Neural cell (in vitro differentiated cells): ENCODE measurements around the gene ACTN4. TPM values are rescaled to one million over a fixed set of nuclear protein-coding genes. Genes with fewer than 3 reads are reported as not detected.

Source experiments
- H2AFZ ChIP-seq: fragments of 200-600, 300-800 bp; sonication (generic), shearing (Covaris generic); 2 replicates; pipeline ENCODE4 v1.6.0; 2014; ENCODE audit warnings: low read depth, mild to moderate bottlenecking, antibody characterized with exemption, low read length, moderate library complexity
- H3F3A ChIP-seq: fragments of 200-600 bp; shearing (Covaris generic); 2 replicates; pipeline ENCODE4 v1.6.1; 2016; ENCODE audit warnings: mild to moderate bottlenecking, moderate library complexity, mixed read lengths, antibody characterized with exemption, low read length; ENCODE audit not compliant: insufficient read depth, poor library complexity, severe bottlenecking
- H3K27ac ChIP-seq: fragments of 200-600, 300-800 bp; sonication (generic), shearing (Covaris generic); 2 replicates; pipeline ENCODE4 v1.5.1; 2014; ENCODE audit warnings: mild to moderate bottlenecking, low read length, moderate library complexity
- H3K27me3 ChIP-seq: fragments of 300-800, 200-600 bp; sonication (generic), shearing (Covaris generic); 2 replicates; pipeline ENCODE4 v1.6.0; 2014; ENCODE audit warnings: mild to moderate bottlenecking, low read depth, low read length, moderate library complexity; ENCODE audit not compliant: insufficient read depth
- H3K36me3 ChIP-seq: fragments of 300-800, 200-600 bp; sonication (generic), shearing (Covaris generic); 2 replicates; pipeline ENCODE4 v1.5.1; 2014; ENCODE audit warnings: mild to moderate bottlenecking, antibody characterized with exemption, low read length, moderate library complexity; ENCODE audit not compliant: insufficient read depth
- H3K4me2 ChIP-seq: fragments of 300-800, 200-600 bp; sonication (generic), shearing (Covaris generic); 2 replicates; pipeline ENCODE4 v1.6.0; 2014; ENCODE audit warnings: mild to moderate bottlenecking, low read length
- H3K4me3 ChIP-seq: fragments of 300-800, 200-600 bp; sonication (generic), shearing (Covaris generic); 2 replicates; pipeline ENCODE4 v1.5.1; 2014; ENCODE audit warnings: mild to moderate bottlenecking, low read length, moderate library complexity
- H3K79me2 ChIP-seq: fragments of 200-600 bp; shearing (Covaris generic); replicated peaks from 2 replicates; pipeline ENCODE4 v1.6.0; 2014; ENCODE audit warnings: mild to moderate bottlenecking, low read length, moderate library complexity; ENCODE audit not compliant: insufficient read depth
- H3K9ac ChIP-seq: fragments of 300-800, 200-600 bp; sonication (generic), shearing (Covaris generic); 2 replicates; pipeline ENCODE4 v1.6.1; 2016; ENCODE audit warnings: mild to moderate bottlenecking, low read length, mixed read lengths
- H3K9me2 ChIP-seq: fragments of 200-600 bp; shearing (Covaris generic); 2 replicates; pipeline ENCODE4 v1.6.1; 2016; ENCODE audit warnings: mild to moderate bottlenecking, low read length, mixed read lengths; ENCODE audit not compliant: insufficient read depth
- H3K9me3 ChIP-seq: fragments of 200-600, 300-800 bp; sonication (generic), shearing (Covaris generic); 2 replicates; pipeline ENCODE4 v1.6.1; 2016; ENCODE audit warnings: mild to moderate bottlenecking, mixed run types, low read length, moderate library complexity, mixed read lengths
- H4K20me1 ChIP-seq: fragments of 200-600 bp; shearing (Covaris generic); 2 replicates; pipeline ENCODE4 v1.6.1; 2016; ENCODE audit warnings: mild to moderate bottlenecking, mixed run types; ENCODE audit not compliant: insufficient read depth
- EP300 ChIP-seq: fragments of 450-650 bp; conservative IDR thresholded peaks from 2 replicates; pipeline ENCODE4 v1.6.1; 2014; ENCODE audit warnings: antibody characterized with exemption, mild to moderate bottlenecking, moderate library complexity; ENCODE audit not compliant: poor library complexity, severe bottlenecking
- EZH2 ChIP-seq: fragments of 200-600, 300-800 bp; shearing (Covaris generic), sonication (generic); IDR thresholded peaks from 2 replicates; pipeline ENCODE4 v1.6.1; 2014; ENCODE audit warnings: antibody characterized with exemption, low read length, borderline replicate concordance, mild to moderate bottlenecking; ENCODE audit not compliant: insufficient read depth, poor library complexity, severe bottlenecking
- MXI1 ChIP-seq: fragments of 450-650 bp; conservative IDR thresholded peaks from 2 replicates; pipeline ENCODE4 v1.6.1; 2014; ENCODE audit warnings: antibody characterized with exemption, mild to moderate bottlenecking; ENCODE audit not compliant: poor library complexity, severe bottlenecking
- POLR2AphosphoS5 ChIP-seq: IDR thresholded peaks from 2 replicates; pipeline ENCODE4 v1.6.1; 2012
- RAD21 ChIP-seq: fragments of 450-650 bp; conservative IDR thresholded peaks from 2 replicates; pipeline ENCODE4 v1.6.1; 2014; ENCODE audit warnings: antibody characterized with exemption, mild to moderate bottlenecking, moderate library complexity
- SMC3 ChIP-seq: fragments of 450-650 bp; conservative IDR thresholded peaks from 2 replicates; pipeline ENCODE4 v1.6.1; 2014; ENCODE audit warnings: antibody characterized with exemption, mild to moderate bottlenecking, moderate library complexity; ENCODE audit not compliant: poor library complexity
- TAF1 ChIP-seq: IDR thresholded peaks from 2 replicates; pipeline ENCODE4 v1.6.1; 2012; ENCODE audit warnings: low read depth
- polyA plus RNA-seq: library from polyadenylated mRNA; depleted of rRNA; stranded (reverse); fragments of >200 nt; gene quantifications from 2 replicates; pipeline ENCODE4 v1.2.3, GENCODE V29; 2014
- TF ChIP-seq, protein P1 (sequence below): fragments of 450-650 bp; IDR thresholded peaks from 2 replicates; pipeline ENCODE4 v1.5.1; 2014; ENCODE audit warnings: antibody characterized with exemption, mild to moderate bottlenecking, moderate library complexity; ENCODE audit not compliant: poor library complexity, severe bottlenecking
- TF ChIP-seq, protein P2 (sequence below): IDR thresholded peaks from 2 replicates; pipeline ENCODE4 v1.6.1; 2012; ENCODE audit warnings: borderline replicate concordance

ACTN4 gene
- polyA plus RNA-seq, 1 donor from 2014 or later = 54.0 TPM

GRCh38 chr19:38687837-38688378, 40.5 kb downstream of the ACTN4 start:
- Histone ChIP-seq H3K9me3 (no peaks in the 10 kb centered on the region), H3K79me2 (peaks cover 16% of the 10 kb centered on the region), H3K9ac (no peak overlapping the region), H2AFZ (no peak overlapping the region), H3K36me3 (no peaks in the 10 kb centered on the region), H3K9me2 (no peaks in the 10 kb centered on the region), H3K4me3 (no peak overlapping the region), H3K4me2 (no peak overlapping the region), H3K27me3 (no peaks in the 10 kb centered on the region), H4K20me1 (no peaks in the 10 kb centered on the region), H3F3A (no peaks in the 10 kb centered on the region), H3K27ac (no peak overlapping the region)
- TF ChIP-seq, protein P1, sequence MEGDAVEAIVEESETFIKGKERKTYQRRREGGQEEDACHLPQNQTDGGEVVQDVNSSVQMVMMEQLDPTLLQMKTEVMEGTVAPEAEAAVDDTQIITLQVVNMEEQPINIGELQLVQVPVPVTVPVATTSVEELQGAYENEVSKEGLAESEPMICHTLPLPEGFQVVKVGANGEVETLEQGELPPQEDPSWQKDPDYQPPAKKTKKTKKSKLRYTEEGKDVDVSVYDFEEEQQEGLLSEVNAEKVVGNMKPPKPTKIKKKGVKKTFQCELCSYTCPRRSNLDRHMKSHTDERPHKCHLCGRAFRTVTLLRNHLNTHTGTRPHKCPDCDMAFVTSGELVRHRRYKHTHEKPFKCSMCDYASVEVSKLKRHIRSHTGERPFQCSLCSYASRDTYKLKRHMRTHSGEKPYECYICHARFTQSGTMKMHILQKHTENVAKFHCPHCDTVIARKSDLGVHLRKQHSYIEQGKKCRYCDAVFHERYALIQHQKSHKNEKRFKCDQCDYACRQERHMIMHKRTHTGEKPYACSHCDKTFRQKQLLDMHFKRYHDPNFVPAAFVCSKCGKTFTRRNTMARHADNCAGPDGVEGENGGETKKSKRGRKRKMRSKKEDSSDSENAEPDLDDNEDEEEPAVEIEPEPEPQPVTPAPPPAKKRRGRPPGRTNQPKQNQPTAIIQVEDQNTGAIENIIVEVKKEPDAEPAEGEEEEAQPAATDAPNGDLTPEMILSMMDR = no peak
- TF ChIP-seq MXI1 = no peak
- TF ChIP-seq RAD21 = no peak
- no peak for TF ChIP-seq POLR2AphosphoS5
- no peak for TF ChIP-seq TAF1
- TF ChIP-seq, protein P2, sequence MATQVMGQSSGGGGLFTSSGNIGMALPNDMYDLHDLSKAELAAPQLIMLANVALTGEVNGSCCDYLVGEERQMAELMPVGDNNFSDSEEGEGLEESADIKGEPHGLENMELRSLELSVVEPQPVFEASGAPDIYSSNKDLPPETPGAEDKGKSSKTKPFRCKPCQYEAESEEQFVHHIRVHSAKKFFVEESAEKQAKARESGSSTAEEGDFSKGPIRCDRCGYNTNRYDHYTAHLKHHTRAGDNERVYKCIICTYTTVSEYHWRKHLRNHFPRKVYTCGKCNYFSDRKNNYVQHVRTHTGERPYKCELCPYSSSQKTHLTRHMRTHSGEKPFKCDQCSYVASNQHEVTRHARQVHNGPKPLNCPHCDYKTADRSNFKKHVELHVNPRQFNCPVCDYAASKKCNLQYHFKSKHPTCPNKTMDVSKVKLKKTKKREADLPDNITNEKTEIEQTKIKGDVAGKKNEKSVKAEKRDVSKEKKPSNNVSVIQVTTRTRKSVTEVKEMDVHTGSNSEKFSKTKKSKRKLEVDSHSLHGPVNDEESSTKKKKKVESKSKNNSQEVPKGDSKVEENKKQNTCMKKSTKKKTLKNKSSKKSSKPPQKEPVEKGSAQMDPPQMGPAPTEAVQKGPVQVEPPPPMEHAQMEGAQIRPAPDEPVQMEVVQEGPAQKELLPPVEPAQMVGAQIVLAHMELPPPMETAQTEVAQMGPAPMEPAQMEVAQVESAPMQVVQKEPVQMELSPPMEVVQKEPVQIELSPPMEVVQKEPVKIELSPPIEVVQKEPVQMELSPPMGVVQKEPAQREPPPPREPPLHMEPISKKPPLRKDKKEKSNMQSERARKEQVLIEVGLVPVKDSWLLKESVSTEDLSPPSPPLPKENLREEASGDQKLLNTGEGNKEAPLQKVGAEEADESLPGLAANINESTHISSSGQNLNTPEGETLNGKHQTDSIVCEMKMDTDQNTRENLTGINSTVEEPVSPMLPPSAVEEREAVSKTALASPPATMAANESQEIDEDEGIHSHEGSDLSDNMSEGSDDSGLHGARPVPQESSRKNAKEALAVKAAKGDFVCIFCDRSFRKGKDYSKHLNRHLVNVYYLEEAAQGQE = no peak
- TF ChIP-seq EP300 = no peak
- TF ChIP-seq SMC3 = no peak
- no peak for TF ChIP-seq EZH2

GRCh38 chr19:38690146-38690545, 42.7 kb downstream of the ACTN4 start:
- H3K27ac ChIP-seq = no peak overlapping the region
- H3F3A ChIP-seq = no peaks in the 10 kb centered on the region
- no peaks in the 10 kb centered on the region for H4K20me1 ChIP-seq
- no peaks in the 10 kb centered on the region for H3K36me3 ChIP-seq
- no peaks in the 10 kb centered on the region for H3K9me2 ChIP-seq
- H3K79me2 ChIP-seq = peaks cover 16% of the 10 kb centered on the region
- no peaks in the 10 kb centered on the region for H3K27me3 ChIP-seq
- no peaks in the 10 kb centered on the region for H3K9me3 ChIP-seq
- no peak overlapping the region for H3K4me2 ChIP-seq
- H3K4me3 ChIP-seq = no peak overlapping the region
- TF ChIP-seq TAF1 (no peak), SMC3 (no peak), EZH2 (no peak), EP300 (no peak), MXI1 (no peak)
- TF ChIP-seq, protein P2 = no peak
- TF ChIP-seq, protein P1 = no peak
- no peak overlapping the region for H3K9ac ChIP-seq
- no peak overlapping the region for H2AFZ ChIP-seq
